Heart left ventricle (tissue), 13 donors: ENCODE measurements around the gene ALDH3B1.

Experiments
- POLR2A ChIP-seq, 2 donors: fragments of 450-650 bp; IDR thresholded peaks; one replicate each; pipeline ENCODE4 v1.6.1; 2017; ENCODE audit warnings: antibody characterized with exemption in 2 of 2, mild to moderate bottlenecking in 2 of 2, moderate library complexity in 2 of 2
- TF ChIP-seq, protein P1 (sequence below), 12 donors: fragments of 200-600 bp; sonication (generic) in 4 of 12; IDR thresholded peaks; one replicate each; pipeline versions ENCODE4 v1.5.0 to v1.8.0; 2018 to 2022; ENCODE audit warnings: antibody characterized with exemption in 12 of 12, mild to moderate bottlenecking in 5 of 12
- donor health status: ischemic (EF 13 %, LVEDD 7.1; RV severe dilation, severe dysfunction).
- donor health status: DM: no; HTN: yes; CAD: no.
- donor health status: DM: no; HTN: no; CAD: no.
- donor health status: ischemic (EF 25% LVEDD 6.9; RV normal size, moderate dysfunction).
- donor health status: ischemic (EF 25% LVEDD 5.7; RV mildly dilated, moderate dysfunction).
- donor health status: ischemic (EF 35%, LVEDD 5.7; RV mildly dilated, moderate dysfunction).
- donor health status: nonischemic (EF 11% LVEDD 7.7; RV severe dilation, severe dysfunction).
- donor health status: DM: yes; HTN: yes; CAD: no.
- donor health status: PGD.
- donor health status: ischemic (EF 29% LVEDD 5.4; RV normal size, mild dysfunction).
- donor health status: nonischemic (EF 23%, LVEDD 6.1; RV moderate dilation, normal function).

DNA sequence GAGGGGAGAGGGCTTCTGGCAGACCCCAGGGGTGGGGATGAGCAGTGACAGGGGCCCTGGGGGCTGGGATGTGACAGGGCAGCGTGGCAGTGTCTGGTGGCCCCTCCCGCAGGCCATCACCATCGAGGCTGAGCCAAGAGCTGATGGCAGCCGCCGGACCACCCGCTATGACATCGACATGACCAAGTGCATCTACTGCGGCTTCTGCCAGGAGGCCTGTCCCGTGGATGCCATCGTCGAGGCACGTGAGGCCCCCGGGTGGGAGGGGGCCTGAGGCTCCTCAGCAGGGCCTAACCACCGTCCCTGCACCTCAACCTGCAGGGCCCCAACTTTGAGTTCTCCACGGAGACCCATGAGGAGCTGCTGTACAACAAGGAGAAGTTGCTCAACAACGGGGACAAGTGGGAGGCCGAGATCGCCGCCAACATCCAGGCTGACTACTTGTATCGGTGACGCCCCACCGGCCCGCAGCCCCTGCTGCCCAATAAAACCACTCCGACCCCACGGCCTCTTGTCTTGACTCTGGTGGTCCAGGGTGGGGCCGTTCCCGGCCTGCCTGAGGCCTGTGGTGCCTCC, 26.1 kb downstream of the ALDH3B1 start:
- TF ChIP-seq, protein P1, sequence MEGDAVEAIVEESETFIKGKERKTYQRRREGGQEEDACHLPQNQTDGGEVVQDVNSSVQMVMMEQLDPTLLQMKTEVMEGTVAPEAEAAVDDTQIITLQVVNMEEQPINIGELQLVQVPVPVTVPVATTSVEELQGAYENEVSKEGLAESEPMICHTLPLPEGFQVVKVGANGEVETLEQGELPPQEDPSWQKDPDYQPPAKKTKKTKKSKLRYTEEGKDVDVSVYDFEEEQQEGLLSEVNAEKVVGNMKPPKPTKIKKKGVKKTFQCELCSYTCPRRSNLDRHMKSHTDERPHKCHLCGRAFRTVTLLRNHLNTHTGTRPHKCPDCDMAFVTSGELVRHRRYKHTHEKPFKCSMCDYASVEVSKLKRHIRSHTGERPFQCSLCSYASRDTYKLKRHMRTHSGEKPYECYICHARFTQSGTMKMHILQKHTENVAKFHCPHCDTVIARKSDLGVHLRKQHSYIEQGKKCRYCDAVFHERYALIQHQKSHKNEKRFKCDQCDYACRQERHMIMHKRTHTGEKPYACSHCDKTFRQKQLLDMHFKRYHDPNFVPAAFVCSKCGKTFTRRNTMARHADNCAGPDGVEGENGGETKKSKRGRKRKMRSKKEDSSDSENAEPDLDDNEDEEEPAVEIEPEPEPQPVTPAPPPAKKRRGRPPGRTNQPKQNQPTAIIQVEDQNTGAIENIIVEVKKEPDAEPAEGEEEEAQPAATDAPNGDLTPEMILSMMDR (IDR thresholded peaks at IDR 0.05): no peak
- TF ChIP-seq POLR2A (IDR thresholded peaks at IDR 0.05): no peak
